H1 (cell line): Measurements from ENCODE around the gene BRAP. TPM values are rescaled to one million over a fixed set of nuclear protein-coding genes. Genes with fewer than 3 reads are reported as not detected.

ENCODE experiments used
- CTCF ChIA-PET: fragments of 300-600 bp; sonication (Branson Sonifier 250); formaldehyde crosslinking; loops from one replicate; lab custom pipeline; 2021; ENCODE audit not compliant: partially characterized antibody; lab: Charles Lee
- POLR2A ChIA-PET: fragments of 300-600 bp; sonication (Branson Sonifier 250); formaldehyde crosslinking; loops from one replicate; lab custom pipeline; 2021; ENCODE audit warnings: inconsistent platforms; ENCODE audit not compliant: partially characterized antibody; lab: Charles Lee
- DNase-seq, 2 experiments: peaks; one replicate each; pipeline versions ENCODE4 v3.0.0 to v3.0.0-alpha.2; 2010 to 2022; ENCODE audit warnings: low spot score in 2 of 2, low read depth in 1 of 2, mixed read lengths in 1 of 2
- FAIRE-seq: peaks from 2 replicates; lab custom pipeline; 2011; peaks lifted over from hg19 to GRCh38; lab: Jason Lieb, UNC
- H2AFZ ChIP-seq: 2 replicates; pipeline ENCODE4 v1.8.1; 2012; ENCODE audit warnings: low read length, inconsistent platforms
- H2AK5ac ChIP-seq: 2 replicates; pipeline ENCODE4 v1.6.1; 2013; ENCODE audit warnings: low read depth, low read length
- H2BK120ac ChIP-seq: replicated peaks from 2 replicates; pipeline ENCODE3; 2013; ENCODE audit warnings: low read depth, low read length, inconsistent platforms
- H2BK12ac ChIP-seq: 2 replicates; pipeline ENCODE4 v1.6.1; 2013; ENCODE audit warnings: low read depth, low read length
- H2BK15ac ChIP-seq: 2 replicates; pipeline ENCODE4 v1.6.1; 2013; ENCODE audit warnings: low read length
- H2BK20ac ChIP-seq: 2 replicates; pipeline ENCODE4 v1.6.1; 2013; ENCODE audit warnings: low read length
- H2BK5ac ChIP-seq: 2 replicates; pipeline ENCODE4 v1.6.1; 2013; ENCODE audit warnings: low read depth, low read length
- H3K14ac ChIP-seq: 2 replicates; pipeline ENCODE4 v1.6.1; 2013; ENCODE audit warnings: inconsistent platforms; ENCODE audit not compliant: insufficient read length
- H3K18ac ChIP-seq: 2 replicates; pipeline ENCODE4 v1.6.1; 2013; ENCODE audit warnings: low read length; ENCODE audit errors: extremely low read depth
- H3K23ac ChIP-seq: 2 replicates; pipeline ENCODE4 v1.6.1; 2013; ENCODE audit warnings: inconsistent platforms; ENCODE audit not compliant: insufficient read length
- H3K23me2 ChIP-seq: 2 replicates; pipeline ENCODE4 v1.6.1; 2013; ENCODE audit warnings: low read depth, low read length
- H3K27ac ChIP-seq: 2 replicates; pipeline ENCODE4 v1.6.1; 2011; ENCODE audit warnings: low read depth, low read length, inconsistent platforms
- H3K27me3 ChIP-seq, 4 experiments: replicated peaks in 1 of 4; 1 replicate in 1 of 4; 2 replicates in 3 of 4; pipeline versions ENCODE4 v1.6.1 to v1.8.1; 2011 to 2013; ENCODE audit warnings: low read length in 3 of 4, mild to moderate bottlenecking in 3 of 4, inconsistent platforms in 2 of 4, mixed read lengths in 2 of 4, moderate library complexity in 1 of 4; ENCODE audit not compliant: control insufficient read depth in 3 of 4, insufficient read depth in 3 of 4; ENCODE audit errors: extremely low read depth in 1 of 4
- H3K36me3 ChIP-seq, 4 experiments: 2 replicates each; pipeline versions ENCODE4 v1.6.1 to v1.8.1; 2011 to 2013; ENCODE audit warnings: mild to moderate bottlenecking in 4 of 4, low read length in 3 of 4, moderate library complexity in 2 of 4, control low read depth in 1 of 4, inconsistent platforms in 1 of 4; ENCODE audit not compliant: insufficient read depth in 4 of 4, control insufficient read depth in 2 of 4
- H3K4ac ChIP-seq: replicated peaks from 2 replicates; pipeline ENCODE3; 2013; ENCODE audit warnings: low read length, low read depth, mixed read lengths, inconsistent platforms; ENCODE audit not compliant: insufficient read length
- H3K4me1 ChIP-seq, 4 experiments: replicated peaks in 1 of 4; 1 replicate in 1 of 4; 2 replicates in 3 of 4; pipeline versions ENCODE4 v1.6.1 to v1.8.1; 2011 to 2013; ENCODE audit warnings: low read length in 3 of 4, inconsistent platforms in 2 of 4, mixed read lengths in 1 of 4; ENCODE audit not compliant: insufficient read depth in 4 of 4, control insufficient read depth in 3 of 4
- H3K4me2 ChIP-seq, 2 experiments: 2 replicates each; pipeline versions ENCODE4 v1.6.1 to v1.8.1; 2011 to 2013; ENCODE audit warnings: low read depth in 2 of 2, low read length in 2 of 2, control low read depth in 1 of 2, inconsistent platforms in 1 of 2, mild to moderate bottlenecking in 1 of 2; ENCODE audit not compliant: insufficient read depth in 1 of 2
- H3K4me3 ChIP-seq, 4 experiments: fragments of 200-600, 300-600 bp in 1 of 4; sonication (generic), shearing (Covaris generic), sonication (Bioruptor Twin) in 1 of 4; 2 replicates each; pipeline versions ENCODE4 v1.5.1 to v1.8.1; 2011 to 2016; ENCODE audit warnings: low read length in 4 of 4, low read depth in 3 of 4, control low read depth in 2 of 4, inconsistent platforms in 2 of 4, mild to moderate bottlenecking in 2 of 4, mixed read lengths in 1 of 4, moderate library complexity in 1 of 4; ENCODE audit not compliant: insufficient read depth in 2 of 4; ENCODE audit errors: extremely low read depth in 1 of 4
- H3K56ac ChIP-seq: replicated peaks from 2 replicates; pipeline ENCODE3; 2013; ENCODE audit warnings: low read depth, mild to moderate bottlenecking, mixed read lengths, low read length, inconsistent platforms; ENCODE audit not compliant: insufficient read length
- H3K79me1 ChIP-seq: 2 replicates; pipeline ENCODE4 v1.6.1; 2013; ENCODE audit warnings: low read depth, low read length, control low read depth
- H3K79me2 ChIP-seq, 2 experiments: 2 replicates each; pipeline versions ENCODE4 v1.6.1 to v1.8.1; 2012 to 2013; ENCODE audit warnings: low read length in 2 of 2, mild to moderate bottlenecking in 2 of 2, inconsistent platforms in 1 of 2; ENCODE audit not compliant: insufficient read depth in 2 of 2, control insufficient read depth in 1 of 2
- H3K9ac ChIP-seq, 4 experiments: replicated peaks in 1 of 4; 1 replicate in 1 of 4; 2 replicates in 3 of 4; pipeline versions ENCODE4 v1.6.1 to v1.8.1; 2011 to 2013; ENCODE audit warnings: low read depth in 3 of 4, low read length in 3 of 4, control low read depth in 2 of 4, mild to moderate bottlenecking in 2 of 4, moderate library complexity in 2 of 4, inconsistent platforms in 1 of 4; ENCODE audit errors: extremely low read depth in 1 of 4
- H3K9me3 ChIP-seq, 2 experiments: 2 replicates each; pipeline versions ENCODE4 v1.6.1 to v1.8.1; 2012 to 2013; ENCODE audit warnings: mild to moderate bottlenecking in 2 of 2, moderate library complexity in 2 of 2, control low read depth in 1 of 2, inconsistent platforms in 1 of 2, low read depth in 1 of 2, low read length in 1 of 2, mixed read lengths in 1 of 2; ENCODE audit not compliant: insufficient read depth in 2 of 2
- H4K20me1 ChIP-seq, 2 experiments: replicated peaks in 1 of 2; 2 replicates each; pipeline versions ENCODE3 to v1.8.1; 2011 to 2013; ENCODE audit warnings: inconsistent platforms in 2 of 2, low read length in 2 of 2, mild to moderate bottlenecking in 1 of 2; ENCODE audit not compliant: insufficient read depth in 2 of 2, control insufficient read depth in 1 of 2
- H4K5ac ChIP-seq: 2 replicates; pipeline ENCODE4 v1.6.1; 2013; ENCODE audit warnings: low read length, low read depth, mixed read lengths, inconsistent platforms; ENCODE audit not compliant: insufficient read length
- H4K8ac ChIP-seq: 2 replicates; pipeline ENCODE4 v1.8.0; 2013; ENCODE audit warnings: mild to moderate bottlenecking, moderate library complexity, low read length, inconsistent platforms; ENCODE audit not compliant: insufficient read depth; ENCODE audit errors: extremely low read depth
- H4K91ac ChIP-seq: replicated peaks from 2 replicates; pipeline ENCODE3; 2013; ENCODE audit warnings: low read length, mixed read lengths, inconsistent platforms; ENCODE audit not compliant: insufficient read length
- BCL11A ChIP-seq, 2 experiments: IDR thresholded peaks; one replicate each; pipeline ENCODE4 v1.6.1; 2011; ENCODE audit warnings: low read depth in 2 of 2, low read length in 2 of 2, mild to moderate bottlenecking in 2 of 2
- CBX5 ChIP-seq: fragments of 300-800, 300-1000 bp; sonication (generic); IDR thresholded peaks from 2 replicates; pipeline ENCODE4 v1.7.1; 2016; ENCODE audit warnings: antibody characterized with exemption, low read length, low read depth
- EP300 ChIP-seq, 2 experiments: IDR thresholded peaks; 1 replicate in 1 of 2; 2 replicates in 1 of 2; pipeline ENCODE4 v1.6.1; 2011 to 2012; ENCODE audit warnings: low read depth in 2 of 2, low read length in 2 of 2, mild to moderate bottlenecking in 2 of 2, borderline replicate concordance in 1 of 2, inconsistent platforms in 1 of 2, moderate library complexity in 1 of 2
- GABPA ChIP-seq: IDR thresholded peaks from 2 replicates; pipeline ENCODE4 v1.6.1; 2011; ENCODE audit warnings: mild to moderate bottlenecking, low read length, moderate library complexity, borderline replicate concordance; ENCODE audit not compliant: insufficient read depth
- GTF2F1 ChIP-seq: IDR thresholded peaks from 2 replicates; pipeline ENCODE4 v1.6.1; 2012; ENCODE audit warnings: low read depth, low read length, improper control_type of control experiment, borderline replicate concordance
- JUN ChIP-seq: IDR thresholded peaks from 2 replicates; pipeline ENCODE4 v1.6.1; 2011; ENCODE audit warnings: low read depth, mild to moderate bottlenecking, improper control_type of control experiment, low read length
- KDM5A ChIP-seq: fragments of 200-600 bp; IDR thresholded peaks from 2 replicates; pipeline ENCODE4 v1.7.1; 2012; ENCODE audit warnings: mild to moderate bottlenecking, low read length, inconsistent platforms, mixed read lengths
- RAD21 ChIP-seq, 2 experiments: IDR thresholded peaks in 1 of 2; conservative IDR thresholded peaks in 1 of 2; 2 replicates each; pipeline ENCODE4 v1.6.1; 2011; ENCODE audit warnings: low read depth in 2 of 2, low read length in 2 of 2, improper control_type of control experiment in 1 of 2, inconsistent platforms in 1 of 2, mild to moderate bottlenecking in 1 of 2, moderate library complexity in 1 of 2
- RNF2 ChIP-seq: fragments of 200-900, 300-1000 bp; sonication (generic); IDR thresholded peaks from 2 replicates; pipeline ENCODE4 v1.7.1; 2016; ENCODE audit warnings: borderline replicate concordance, low read depth, mild to moderate bottlenecking, antibody characterized with exemption, low read length; ENCODE audit not compliant: poor library complexity, severe bottlenecking; ENCODE audit errors: missing control alignments
- SIX5 ChIP-seq: IDR thresholded peaks from 2 replicates; pipeline ENCODE4 v1.6.1; 2011; ENCODE audit warnings: mild to moderate bottlenecking, low read depth, low read length
- TAF7 ChIP-seq: optimal IDR thresholded peaks from 2 replicates; pipeline ENCODE3; 2011; ENCODE audit warnings: low read depth, mild to moderate bottlenecking, inconsistent platforms, low read length, moderate library complexity, borderline replicate concordance
- TBP ChIP-seq: IDR thresholded peaks from 2 replicates; pipeline ENCODE4 v1.6.1; 2011; ENCODE audit warnings: low read depth, low read length, improper control_type of control experiment
- ZNF274 ChIP-seq: IDR thresholded peaks from 2 replicates; pipeline ENCODE4 v1.7.0; 2012; ENCODE audit warnings: low read length, borderline replicate concordance; ENCODE audit errors: extremely low read depth
- WGBS, 2 experiments: shearing (Covaris generic) in 1 of 2; methylation state at CpG; one replicate each; pipeline versions ENCODE4 v1.1.6 to v1.1.7; 2013 to 2015; ENCODE audit warnings: low lambda C conversion rate in 2 of 2, mixed read lengths in 2 of 2, inconsistent platforms in 1 of 2, low coverage in 1 of 2, missing lambda C conversion rate in 1 of 2; ENCODE audit not compliant: insufficient replicate concordance in 2 of 2, insufficient coverage in 1 of 2, insufficient read length in 1 of 2; ENCODE audit errors: extremely low coverage in 1 of 2, missing lambda C conversion rate in 1 of 2; 5-methylcytosine and 5-hydroxymethylcytosine counted together
- polyA plus RNA-seq, 7 experiments: library from polyadenylated mRNA; depleted of rRNA in 3 of 7; stranded (reverse) in 5 of 7; unstranded in 2 of 7; fragments of >200 nt in 5 of 7; fragments of 200-250 nt in 2 of 7; gene quantifications; 1 replicate in 5 of 7; 2 replicates in 1 of 7; 4 replicates in 1 of 7; pipeline versions ENCODE4 v1.2.1 to v1.2.3, GENCODE V29; 2011 to 2013; ENCODE audit warnings: missing spikeins in 2 of 7, mixed read lengths in 2 of 7
- total RNA-seq: library from RNA; stranded (reverse); fragmentation: NEBNext Ultra II Directional; extraction: Animal tissue kit (Norgen Biotek cat#: 25700); gene quantifications from 2 replicates; pipeline ENCODE4 v1.2.1, GENCODE V29; 2021

Gene BRAP
- total and polyA plus RNA-seq, 2 of the 8 experiments (the other 6 are each of a cell fraction or from before 2014, with no cell fraction given): 12.8 to 22.2 TPM

DNA sequence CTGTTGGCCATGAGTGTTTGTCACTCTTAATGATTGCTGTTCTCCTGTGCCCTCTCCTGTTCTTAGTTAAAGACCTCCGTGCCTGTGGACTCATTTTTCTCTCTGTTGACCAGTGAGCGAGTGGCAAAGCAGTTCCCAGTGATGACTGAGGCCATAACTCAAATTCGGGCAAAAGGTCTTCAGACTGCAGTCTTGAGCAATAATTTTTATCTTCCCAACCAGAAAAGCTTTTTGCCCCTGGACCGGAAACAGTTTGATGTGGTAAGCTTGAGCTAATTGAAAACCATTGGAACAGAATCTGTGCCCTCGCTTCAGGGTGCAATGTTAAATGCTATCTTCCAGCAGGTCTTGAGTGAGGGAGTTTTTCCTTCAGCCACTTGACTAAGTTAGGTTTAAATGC, 19.9 kb upstream of the BRAP start:
- POLR2A ChIA-PET: interaction anchor here (1.3 to 1.5 kb wide), 2 partner anchors 11 to 136 kb away, joined by 3 to 4 read pairs; partner anchors contain the start of gene MAPKAPK5
- H2AK5ac ChIP-seq: no peak overlapping the region
- no peak overlapping the region for H2BK120ac ChIP-seq
- no peak overlapping the region for H4K5ac ChIP-seq
- H2BK15ac ChIP-seq: no peak overlapping the region
- 93% methylated on average over 5 of the region's 5 CpGs; no CpG with 5 or more reads in 1 of the 2 experiments for WGBS, 2 experiments
- no peaks in the 10 kb centered on the region for H3K79me1 ChIP-seq
- H2BK12ac ChIP-seq: no peak overlapping the region
- H2BK5ac ChIP-seq: no peak overlapping the region
- H3K9ac ChIP-seq: no peak overlapping the region
- FAIRE-seq (no peak), DNase-seq (no peak)
- H3K4me3 ChIP-seq: no peak overlapping the region
- H3K4me1 ChIP-seq: no peaks in the 10 kb centered on the region
- H3K4me2 ChIP-seq: no peak overlapping the region
- H3K56ac ChIP-seq: no peak overlapping the region
- no peaks in the 10 kb centered on the region for H3K9me3 ChIP-seq
- no peak overlapping the region for H3K4ac ChIP-seq
- H3K27me3 ChIP-seq: no peaks in the 10 kb centered on the region
- H3K23me2 ChIP-seq: no peaks in the 10 kb centered on the region
- no peak overlapping the region for H3K14ac ChIP-seq
- no peak overlapping the region for H3K23ac ChIP-seq
- CTCF ChIA-PET: interaction anchor here (0.6 to 1.7 kb wide), 2 partner anchors 13 to 219 kb away, joined by 3 read pairs; no protein-coding TSS in a partner anchor
- no peak overlapping the region for H3K27ac ChIP-seq
- no peak overlapping the region for H2BK20ac ChIP-seq
- peaks cover 0 to 32% (median 14%) of the 10 kb centered on the region in 4 experiments; a peak in 5 of 8 replicates for H3K36me3 ChIP-seq
- H2AFZ ChIP-seq: no peak overlapping the region
- no peaks in the 10 kb centered on the region for H3K79me2 ChIP-seq
- H4K20me1 ChIP-seq: no peaks in the 10 kb centered on the region
- H4K8ac ChIP-seq: no peak overlapping the region
- H3K18ac ChIP-seq: no peak overlapping the region
- no peak overlapping the region for H4K91ac ChIP-seq
- no peak for TF ChIP-seq GTF2F1
- TF ChIP-seq TBP: no peak
- no peak for TF ChIP-seq CBX5
- no peak for TF ChIP-seq RNF2
- TF ChIP-seq ZNF274: no peak
- no peak for TF ChIP-seq RAD21 (IDR thresholded peaks at IDR 0.05 in 1 of 2, conservative IDR thresholded peaks at IDR 0.05 in 1 of 2; ENCODE audit: low read depth in 2 of 2, low read length in 2 of 2)
- no peak for TF ChIP-seq TAF7
- TF ChIP-seq BCL11A (IDR thresholded peaks at IDR 0.05; ENCODE audit: low read depth in 2 of 2, low read length in 2 of 2): no peak
- TF ChIP-seq KDM5A: no peak
- no peak for TF ChIP-seq GABPA
- no peak for TF ChIP-seq SIX5
- no peak for TF ChIP-seq EP300 (IDR thresholded peaks at IDR 0.05; ENCODE audit: borderline replicate concordance in 1 of 2, low read depth in 2 of 2, low read length in 2 of 2)
- no peak for TF ChIP-seq JUN
